ENCODE measurements around the gene SLC35F3. TPM values are rescaled to one million over a fixed set of nuclear protein-coding genes. Genes with fewer than 3 reads are reported as not detected.

Gene SLC35F3
- total and polyA plus RNA-seq, 4 donors, result 3.5 to 13.5 (median 11.9) TPM

DNA sequence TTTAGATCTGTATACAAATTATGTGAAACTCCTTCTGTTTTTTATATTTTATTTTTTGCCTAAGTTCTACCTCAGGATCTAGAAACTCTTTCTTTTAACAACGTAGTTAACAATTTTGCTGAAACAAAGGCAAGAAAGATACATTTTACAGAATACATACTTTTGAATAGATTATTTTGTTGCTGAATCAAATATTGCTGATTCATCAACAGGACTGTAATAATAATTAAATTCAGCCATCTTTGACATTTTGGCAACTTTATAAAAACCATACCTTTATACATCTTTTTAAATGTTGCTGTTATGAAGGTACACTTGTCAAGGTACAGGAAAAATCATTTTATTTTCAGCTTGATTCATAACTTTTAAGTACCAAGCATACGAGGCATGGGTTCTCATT lies 458.1 kb downstream of the SLC35F3 start:
- DNase-seq (ENCODE audit: low read depth in 4 of 6, low spot score in 6 of 6), result no peak
- Histone ChIP-seq H3K4me1 (ENCODE audit: control insufficient read depth, insufficient read depth, low read length) (no peaks in the 10 kb centered on the region), H3K4me3 (ENCODE audit: low read depth, low read length) (no peak overlapping the region), H3K27me3 (ENCODE audit: control insufficient read depth, insufficient read depth, low read length) (no peaks in the 10 kb centered on the region), H3K9me3 (ENCODE audit: control insufficient read depth, insufficient read depth, low read length) (no peaks in the 10 kb centered on the region), H3K27ac (ENCODE audit: low read depth, low read length) (no peak overlapping the region), H3K36me3 (ENCODE audit: control insufficient read depth, insufficient read depth, low read length) (no peaks in the 10 kb centered on the region)
- no CpG with 5 or more reads among the region's 2 CpGs for WGBS (ENCODE audit: insufficient coverage)

DNA sequence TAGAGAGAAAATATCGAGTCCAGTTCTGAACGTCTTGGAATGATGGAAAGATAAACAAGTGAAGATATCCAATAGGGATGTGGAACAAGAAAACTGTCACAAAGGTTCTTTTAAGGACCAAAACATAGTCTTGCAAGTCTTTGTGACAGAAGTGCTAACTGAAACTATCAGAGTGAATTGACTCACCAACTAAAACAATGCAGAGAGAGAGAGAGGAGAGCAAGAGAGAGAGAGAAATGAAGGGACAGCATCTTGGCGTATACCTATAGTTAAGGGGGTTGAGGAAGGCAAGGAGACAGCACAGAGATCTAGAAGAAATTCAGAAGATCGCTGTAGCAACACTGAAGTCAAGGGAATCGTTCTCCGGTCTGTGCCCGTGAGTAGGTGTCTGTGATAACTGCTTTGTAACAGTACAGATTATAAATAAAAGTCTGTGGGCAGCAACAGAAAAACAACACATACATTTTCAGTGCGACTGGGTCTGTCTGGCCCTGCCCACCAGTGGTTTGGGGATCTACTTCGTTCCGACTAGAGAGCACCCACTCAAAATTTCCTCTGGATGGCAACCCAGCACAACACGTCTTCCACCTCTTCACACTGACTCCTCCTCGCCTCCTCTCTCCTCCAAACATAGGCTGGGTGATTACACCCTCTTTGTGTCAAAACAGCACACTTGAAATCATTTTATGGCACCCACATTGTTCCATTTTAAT lies 464.0 kb downstream of the SLC35F3 start:
- no peak overlapping the region for H3K27ac ChIP-seq (ENCODE audit: low read depth, low read length)

DNA sequence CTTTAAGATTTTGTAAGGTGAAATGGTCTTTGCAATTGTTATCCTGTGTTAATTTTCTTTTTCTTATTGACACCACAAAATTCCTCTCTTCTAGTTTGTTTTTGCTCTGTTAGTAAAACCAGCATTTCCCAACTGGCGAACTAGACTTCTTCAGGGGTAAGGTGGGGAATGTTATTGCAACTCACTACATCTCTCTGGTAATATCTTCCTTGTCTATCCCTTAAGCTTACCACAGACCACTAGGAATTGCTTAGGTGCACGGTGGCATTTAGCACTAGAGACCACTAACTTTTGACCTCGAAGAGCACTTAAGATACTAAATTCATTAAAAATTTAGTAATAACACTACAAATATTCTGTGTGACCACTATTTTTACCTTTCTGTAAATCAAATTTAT lies 464.6 kb downstream of the SLC35F3 start:
- no peaks in the 10 kb centered on the region for H3K9me3 ChIP-seq (ENCODE audit: control insufficient read depth, insufficient read depth, low read length)
- H3K4me1 ChIP-seq (ENCODE audit: control insufficient read depth, insufficient read depth, low read length), result no peaks in the 10 kb centered on the region
- WGBS (ENCODE audit: insufficient coverage), result no CpG with 5 or more reads among the region's 3 CpGs
- H3K36me3 ChIP-seq (ENCODE audit: control insufficient read depth, insufficient read depth, low read length), result no peaks in the 10 kb centered on the region
- H3K27ac ChIP-seq (ENCODE audit: low read depth, low read length), result no peak overlapping the region
- no peak for DNase-seq (ENCODE audit: low read depth in 4 of 6, low spot score in 6 of 6)
- H3K4me3 ChIP-seq (ENCODE audit: low read depth, low read length), result no peak overlapping the region
- H3K27me3 ChIP-seq (ENCODE audit: control insufficient read depth, insufficient read depth, low read length), result no peaks in the 10 kb centered on the region

More for the DNA sequence above, 464.0 kb downstream of the SLC35F3 start:
- Histone ChIP-seq H3K4me3 (ENCODE audit: low read depth, low read length) (no peak overlapping the region), H3K4me1 (ENCODE audit: control insufficient read depth, insufficient read depth, low read length) (no peaks in the 10 kb centered on the region), H3K9me3 (ENCODE audit: control insufficient read depth, insufficient read depth, low read length) (no peaks in the 10 kb centered on the region), H3K36me3 (ENCODE audit: control insufficient read depth, insufficient read depth, low read length) (no peaks in the 10 kb centered on the region), H3K27me3 (ENCODE audit: control insufficient read depth, insufficient read depth, low read length) (no peaks in the 10 kb centered on the region)
- WGBS (ENCODE audit: insufficient coverage), result 85% methylated on average over 9 of the region's 12 CpGs
- no peak for DNase-seq (ENCODE audit: low read depth in 4 of 6, low spot score in 6 of 6)

DNA sequence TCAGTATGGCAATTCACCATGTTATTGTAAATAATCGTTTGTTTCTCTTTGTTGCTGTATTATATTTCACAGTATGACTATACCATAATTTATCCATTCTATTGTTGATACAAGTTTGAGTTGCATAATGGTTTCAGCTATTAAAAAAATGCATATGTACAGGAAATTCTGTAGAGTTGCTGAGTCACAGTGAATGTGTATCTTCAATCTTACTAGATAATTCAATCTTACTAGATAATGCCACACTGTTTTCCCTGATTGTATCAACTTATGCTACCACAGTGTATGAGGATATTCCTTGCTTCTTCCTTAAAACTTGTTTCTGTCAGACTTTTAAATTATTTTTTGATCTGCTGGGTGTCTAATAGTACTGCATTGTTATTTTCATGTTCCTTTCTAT lies 465.3 kb downstream of the SLC35F3 start:
- no peaks in the 10 kb centered on the region for H3K9me3 ChIP-seq (ENCODE audit: control insufficient read depth, insufficient read depth, low read length)
- no peaks in the 10 kb centered on the region for H3K36me3 ChIP-seq (ENCODE audit: control insufficient read depth, insufficient read depth, low read length)
- H3K4me3 ChIP-seq (ENCODE audit: low read depth, low read length), result no peak overlapping the region
- WGBS (ENCODE audit: insufficient coverage), result no CpG with 5 or more reads among the region's 1 CpG
- H3K27me3 ChIP-seq (ENCODE audit: control insufficient read depth, insufficient read depth, low read length), result no peaks in the 10 kb centered on the region
- no peak overlapping the region for H3K27ac ChIP-seq (ENCODE audit: low read depth, low read length)
- no peaks in the 10 kb centered on the region for H3K4me1 ChIP-seq (ENCODE audit: control insufficient read depth, insufficient read depth, low read length)
- DNase-seq (ENCODE audit: low read depth in 4 of 6, low spot score in 6 of 6), result no peak

DNA sequence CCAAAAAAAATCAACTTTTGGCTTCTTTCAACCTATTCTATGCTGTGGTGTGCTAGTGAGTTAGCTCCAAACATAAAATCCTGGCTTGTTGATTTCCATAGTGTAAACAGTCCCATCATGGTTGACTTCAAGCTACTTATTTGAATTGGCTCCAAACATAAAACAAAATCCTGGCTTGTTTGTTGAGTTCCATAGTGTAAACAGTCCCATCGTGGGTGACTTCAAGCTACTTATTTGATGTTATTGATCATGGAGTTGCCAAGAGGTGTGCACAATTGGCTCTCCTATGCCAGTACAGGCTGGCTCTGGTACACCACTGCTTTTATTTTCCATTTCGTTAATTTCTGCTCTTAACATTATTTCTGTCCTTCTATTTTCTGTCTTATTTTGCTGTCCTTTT lies 466.9 kb downstream of the SLC35F3 start:
- WGBS (ENCODE audit: insufficient coverage), result 75% methylated on average over 1 of the region's 2 CpGs
- no peaks in the 10 kb centered on the region for H3K9me3 ChIP-seq (ENCODE audit: control insufficient read depth, insufficient read depth, low read length)
- no peak overlapping the region for H3K4me3 ChIP-seq (ENCODE audit: low read depth, low read length)
- no peaks in the 10 kb centered on the region for H3K4me1 ChIP-seq (ENCODE audit: control insufficient read depth, insufficient read depth, low read length)
- no peaks in the 10 kb centered on the region for H3K27me3 ChIP-seq (ENCODE audit: control insufficient read depth, insufficient read depth, low read length)
- no peak overlapping the region for H3K27ac ChIP-seq (ENCODE audit: low read depth, low read length)
- no peak for DNase-seq (ENCODE audit: low read depth in 4 of 6, low spot score in 6 of 6)
- H3K36me3 ChIP-seq (ENCODE audit: control insufficient read depth, insufficient read depth, low read length), result peaks cover 12% of the 10 kb centered on the region

DNA sequence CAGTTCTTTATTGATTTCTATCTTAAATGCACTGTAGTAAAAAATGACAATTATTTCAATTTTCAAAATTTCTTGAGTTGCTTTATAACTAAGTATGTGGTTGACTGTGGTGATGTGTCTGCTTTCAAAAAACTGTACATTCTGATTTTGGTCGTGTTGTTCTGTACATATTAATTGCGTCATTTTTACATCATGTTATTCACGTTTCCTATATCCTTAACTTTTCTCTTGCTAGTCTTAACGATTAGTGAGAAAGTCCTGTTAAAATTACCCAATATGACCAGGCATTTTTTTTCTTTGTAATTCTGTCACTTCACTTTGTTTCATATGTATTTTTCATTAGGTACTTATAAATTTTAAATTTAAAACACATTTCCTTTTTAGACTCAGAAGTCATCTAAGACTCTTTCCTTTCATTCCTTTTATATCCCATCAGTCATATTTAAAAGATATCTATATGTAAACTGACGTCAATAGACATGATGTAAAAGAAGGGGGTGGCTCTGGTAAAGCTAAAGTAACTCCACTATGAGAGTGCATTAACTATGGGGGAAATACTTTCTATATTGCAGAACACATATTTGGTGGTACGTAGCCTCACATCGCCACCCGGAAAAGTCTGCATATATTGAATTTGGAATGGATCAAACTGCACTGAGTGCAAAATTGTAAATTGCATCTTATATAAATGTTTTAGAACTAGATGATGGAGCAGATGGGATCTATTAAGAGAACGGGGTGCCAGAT lies 467.7 kb downstream of the SLC35F3 start:
- no peak overlapping the region for H3K27ac ChIP-seq (ENCODE audit: low read depth, low read length)
- no peaks in the 10 kb centered on the region for H3K4me1 ChIP-seq (ENCODE audit: control insufficient read depth, insufficient read depth, low read length)
- H3K9me3 ChIP-seq (ENCODE audit: control insufficient read depth, insufficient read depth, low read length), result no peaks in the 10 kb centered on the region
- peaks cover 19% of the 10 kb centered on the region for H3K36me3 ChIP-seq (ENCODE audit: control insufficient read depth, insufficient read depth, low read length)
- peak overlapping the region; percentile 74 for H3K4me3 ChIP-seq (ENCODE audit: low read depth, low read length)
- no peaks in the 10 kb centered on the region for H3K27me3 ChIP-seq (ENCODE audit: control insufficient read depth, insufficient read depth, low read length)
- WGBS (ENCODE audit: insufficient coverage), result no CpG with 5 or more reads among the region's 9 CpGs
- peak in 1 of 6 donors; percentile 12 for DNase-seq (ENCODE audit: low read depth in 4 of 6, low spot score in 6 of 6)

DNA sequence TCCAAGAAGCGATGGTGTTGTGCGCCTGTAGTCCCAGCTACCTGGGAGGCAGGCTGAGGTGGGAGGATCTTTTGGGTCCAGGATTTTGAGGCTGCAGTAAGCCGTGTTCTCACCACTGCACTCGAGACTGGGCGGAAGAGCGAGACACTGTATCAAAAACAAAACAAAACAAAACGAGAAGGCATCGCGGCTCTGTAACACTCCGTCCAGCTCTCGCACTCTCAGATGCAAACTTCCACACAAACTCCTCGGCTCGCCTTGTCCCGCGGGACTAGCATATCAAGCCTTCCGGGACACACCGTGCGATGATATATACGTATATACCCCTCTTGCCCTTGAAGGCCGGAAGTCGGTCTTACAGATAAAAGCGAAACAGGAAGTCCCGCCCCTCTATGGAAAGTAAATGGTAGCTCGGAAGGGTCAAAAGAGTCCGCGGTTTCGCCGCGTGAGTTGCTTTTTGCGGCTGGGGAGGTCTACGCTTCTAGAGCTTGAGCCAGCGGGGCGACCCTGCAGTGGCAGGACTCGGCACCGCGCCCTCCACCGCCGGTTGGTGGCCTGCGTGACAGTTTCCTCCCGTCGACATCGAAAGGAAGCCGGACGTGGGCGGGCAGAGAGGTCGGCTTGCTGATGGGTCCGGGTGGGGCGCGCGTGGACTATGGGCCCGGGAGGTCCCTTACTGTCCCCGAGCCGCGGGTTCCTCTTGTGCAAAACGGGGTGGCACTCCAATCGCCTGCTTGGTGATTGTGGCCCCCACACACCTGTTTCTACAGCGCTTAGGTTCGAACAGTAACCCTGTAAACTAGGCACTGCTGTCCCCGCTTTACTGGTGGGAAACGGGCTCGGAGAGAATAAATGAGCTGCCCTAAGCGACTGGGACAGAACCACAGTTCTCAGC lies 468.8 kb downstream of the SLC35F3 start, which contains the start of gene COA6:
TSS of gene COA6 (plus strand) at position 393 of the 895 bp plus-strand sequence. CDS start at position 404, 11 bp downstream.
- Histone ChIP-seq H3K4me3 (ENCODE audit: low read depth, low read length) (peak within 1 kb of the TSS; percentile 74), H3K27me3 (ENCODE audit: control insufficient read depth, insufficient read depth, low read length) (no peaks in the 10 kb centered on the region), H3K27ac (ENCODE audit: low read depth, low read length) (peak within 1 kb of the TSS; percentile 98), H3K36me3 (ENCODE audit: control insufficient read depth, insufficient read depth, low read length) (peaks cover 25% of the 10 kb centered on the region), H3K9me3 (ENCODE audit: control insufficient read depth, insufficient read depth, low read length) (no peaks in the 10 kb centered on the region), H3K4me1 (ENCODE audit: control insufficient read depth, insufficient read depth, low read length) (no peaks in the 10 kb centered on the region)
- under 1% methylated on average over 57 of the region's 62 CpGs for WGBS (ENCODE audit: insufficient coverage)
- DNase-seq (ENCODE audit: low read depth in 4 of 6, low spot score in 6 of 6), result peak; percentile 94 to 99 (median 96)

DNA sequence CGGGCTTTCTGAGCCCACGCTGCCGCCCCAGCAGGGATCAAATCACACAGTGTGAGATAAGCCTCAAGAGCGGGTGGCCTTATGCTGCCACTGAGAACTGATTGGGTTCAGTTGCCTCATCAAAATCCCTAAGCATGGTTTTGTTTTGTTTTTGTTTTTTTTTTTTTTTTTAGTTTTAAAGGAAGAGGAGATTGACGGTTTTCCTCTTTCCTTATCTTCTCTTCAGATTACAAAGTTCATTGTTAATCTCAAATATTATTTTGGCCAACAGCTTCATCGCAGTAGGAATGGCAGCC lies 469.4 kb downstream of the SLC35F3 start:
- Histone ChIP-seq H3K27me3 (ENCODE audit: control insufficient read depth, insufficient read depth, low read length) (no peaks in the 10 kb centered on the region), H3K9me3 (ENCODE audit: control insufficient read depth, insufficient read depth, low read length) (no peaks in the 10 kb centered on the region), H3K4me1 (ENCODE audit: control insufficient read depth, insufficient read depth, low read length) (no peaks in the 10 kb centered on the region), H3K27ac (ENCODE audit: low read depth, low read length) (peak overlapping the region; percentile 98), H3K4me3 (ENCODE audit: low read depth, low read length) (peak overlapping the region; percentile 74), H3K36me3 (ENCODE audit: control insufficient read depth, insufficient read depth, low read length) (peaks cover 31% of the 10 kb centered on the region)
- no peak for DNase-seq (ENCODE audit: low read depth in 4 of 6, low spot score in 6 of 6)
- 0% methylated on average over 3 of the region's 6 CpGs for WGBS (ENCODE audit: insufficient coverage)
